HG02610 (cell line): ENCODE results near the gene MCCD1.
"Not testable (repeated sequence)": the region's sequence is repeated elsewhere in the genome, so short reads cannot be mapped to it uniquely, and the experiment has no call there.

Source experiments
- ATAC-seq: cut with Tn5 transposase; IDR thresholded peaks from one replicate; pipeline ENCODE4 v1.9.1; 2021; ENCODE audit warnings: mild to moderate bottlenecking, moderate library complexity; ENCODE audit not compliant: unreplicated experiment

Gene MCCD1, protein sequence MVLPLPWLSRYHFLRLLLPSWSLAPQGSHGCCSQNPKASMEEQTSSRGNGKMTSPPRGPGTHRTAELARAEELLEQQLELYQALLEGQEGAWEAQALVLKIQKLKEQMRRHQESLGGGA

DNA sequence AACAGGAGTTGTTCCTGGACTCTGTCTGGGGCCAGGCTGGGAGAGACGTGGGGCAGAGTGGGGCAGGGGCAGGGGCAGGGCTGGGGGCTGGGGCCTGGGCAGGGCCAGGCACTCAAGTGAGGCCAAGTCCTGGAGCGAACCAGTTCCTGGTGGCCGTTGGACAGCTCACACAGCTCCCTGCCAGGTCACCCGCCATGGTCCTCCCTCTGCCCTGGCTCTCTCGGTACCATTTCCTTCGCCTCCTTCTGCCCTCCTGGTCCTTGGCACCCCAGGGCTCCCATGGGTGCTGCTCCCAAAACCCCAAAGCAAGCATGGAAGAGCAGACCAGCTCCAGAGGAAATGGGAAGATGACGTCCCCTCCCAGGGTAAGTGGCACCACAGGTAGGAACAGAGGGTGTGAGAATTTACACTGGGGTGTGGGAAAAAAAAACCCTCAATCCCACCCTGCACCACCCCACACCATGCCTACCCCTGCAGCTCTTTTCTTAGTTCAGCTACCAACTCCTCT is at the start of gene MCCD1:
Gene MCCD1 (plus strand): TSS at position 142 of the 508 bp plus-strand sequence. CDS start 53 bp downstream, at position 195.
- ATAC-seq, result no peak

DNA sequence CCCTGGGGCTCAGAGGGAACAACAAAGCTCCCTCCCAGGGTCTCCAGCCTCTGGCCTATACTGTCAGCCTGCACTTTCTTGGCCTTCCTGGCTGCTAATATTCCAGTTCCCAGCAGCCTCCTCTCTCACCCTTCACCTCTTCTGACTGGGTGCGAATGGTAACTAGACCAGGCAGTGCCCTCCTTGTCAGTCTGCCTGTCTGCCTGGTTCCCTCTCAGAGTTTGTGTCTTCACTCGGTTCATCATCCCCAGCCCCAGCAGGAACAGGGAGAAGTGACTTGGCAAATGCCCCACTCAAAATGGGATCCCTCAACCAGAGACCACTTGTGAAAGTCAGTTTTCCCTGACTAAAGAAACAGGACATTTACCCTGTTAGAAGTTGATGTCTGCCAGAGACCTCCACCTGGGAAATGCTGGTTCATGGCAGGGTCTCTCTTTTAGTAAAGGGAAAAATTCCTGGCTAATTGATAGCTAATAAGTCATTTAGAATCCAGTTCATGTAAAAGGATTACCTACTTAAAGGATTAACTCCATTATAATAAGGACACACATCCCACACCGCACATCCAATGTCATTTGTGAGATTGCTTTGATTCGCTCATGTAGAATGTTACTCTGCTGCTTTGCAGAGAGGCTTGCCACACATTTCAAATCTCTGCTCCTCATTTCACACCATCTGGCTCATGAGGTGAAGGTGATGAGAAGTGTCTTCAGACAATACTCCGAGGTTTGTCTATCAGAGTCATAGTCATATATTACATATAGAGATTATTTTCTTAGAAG is 49.4 kb upstream of the MCCD1 start:
- no peak for ATAC-seq

DNA sequence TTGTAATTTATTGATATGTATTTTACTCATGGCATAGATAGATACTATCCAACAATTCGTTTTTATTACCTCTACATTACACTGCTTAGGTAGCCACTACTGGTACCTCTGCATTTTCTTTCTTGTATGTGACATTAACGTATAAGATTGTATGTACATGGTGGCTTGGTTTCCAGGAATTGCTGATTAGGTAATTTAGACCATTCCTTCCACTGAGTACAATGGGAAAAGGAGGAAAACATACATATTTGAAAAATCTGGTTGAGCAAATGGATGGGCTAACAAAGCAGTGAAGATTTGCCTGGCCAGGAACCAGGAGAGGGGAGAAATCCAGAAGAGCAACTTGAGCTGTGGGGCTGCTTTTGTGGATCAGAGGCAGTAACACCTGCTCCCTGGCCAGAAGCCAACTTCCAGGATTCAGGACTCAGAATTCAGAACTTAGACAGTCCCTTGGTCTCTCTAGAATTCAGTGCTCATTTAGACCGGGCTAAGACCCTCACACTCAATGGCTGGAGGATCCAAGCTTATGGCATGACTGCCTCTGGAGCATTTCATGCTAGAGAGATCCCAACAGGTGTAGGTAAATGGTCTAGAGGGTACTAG is 48.7 kb upstream of the MCCD1 start:
- ATAC-seq, result no peak

DNA sequence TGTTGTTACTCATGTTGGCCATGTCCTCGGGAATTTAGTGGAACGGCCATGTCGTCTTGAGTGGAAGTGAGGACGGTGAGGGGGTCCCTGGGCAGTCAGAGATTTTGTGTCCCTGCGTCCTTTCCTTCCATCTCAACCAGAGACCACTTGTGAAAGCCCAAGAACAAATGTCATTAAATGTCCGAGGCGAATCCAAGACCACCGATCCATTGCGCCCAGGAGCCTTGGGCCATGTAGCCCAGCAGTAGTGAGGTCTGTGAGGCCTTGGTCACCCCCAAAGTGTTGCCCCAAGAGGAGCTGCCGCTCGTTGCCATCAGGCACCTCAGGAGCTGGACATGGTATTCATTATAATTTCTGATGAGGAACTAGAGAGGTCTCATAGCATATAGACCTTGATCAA is 48.2 kb upstream of the MCCD1 start:
- no peak for ATAC-seq

DNA sequence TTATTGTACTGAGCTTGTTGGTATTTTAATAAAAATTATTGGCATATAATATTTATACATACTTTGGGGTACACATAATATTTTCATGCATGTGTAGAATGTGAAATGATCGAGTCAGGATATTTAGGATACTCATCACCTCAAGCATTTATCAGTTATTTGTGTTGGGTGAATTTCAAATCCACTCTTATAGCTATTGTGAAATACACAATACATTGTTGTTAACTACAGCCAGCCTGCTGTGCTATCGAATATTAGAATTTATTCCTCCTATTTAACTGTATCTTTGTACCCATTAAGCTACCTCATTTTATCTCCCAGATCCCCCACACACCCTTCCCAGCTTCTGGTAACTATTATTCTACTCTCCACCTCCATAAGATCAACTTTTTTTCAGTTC is 45.4 kb upstream of the MCCD1 start:
- ATAC-seq, result no peak

DNA sequence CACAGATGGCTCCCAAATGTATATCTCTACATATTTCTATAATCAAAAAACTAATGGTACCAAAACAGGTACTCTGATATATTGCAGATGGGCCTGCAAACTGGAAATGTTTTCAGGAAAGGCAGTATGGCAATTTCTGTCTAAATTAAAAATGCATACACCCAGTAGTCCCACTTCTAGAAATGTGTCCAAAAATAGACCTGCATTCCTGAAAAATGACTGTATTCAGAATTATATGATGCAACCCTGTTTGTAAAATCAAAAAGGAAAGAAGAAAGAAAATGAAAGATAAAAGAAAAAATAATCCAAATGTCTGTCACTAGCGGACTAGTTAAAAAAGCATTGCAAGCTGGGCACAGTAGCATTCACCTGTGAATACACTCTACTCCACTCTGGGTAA is 43.7 kb upstream of the MCCD1 start:
- ATAC-seq, result no peak

DNA sequence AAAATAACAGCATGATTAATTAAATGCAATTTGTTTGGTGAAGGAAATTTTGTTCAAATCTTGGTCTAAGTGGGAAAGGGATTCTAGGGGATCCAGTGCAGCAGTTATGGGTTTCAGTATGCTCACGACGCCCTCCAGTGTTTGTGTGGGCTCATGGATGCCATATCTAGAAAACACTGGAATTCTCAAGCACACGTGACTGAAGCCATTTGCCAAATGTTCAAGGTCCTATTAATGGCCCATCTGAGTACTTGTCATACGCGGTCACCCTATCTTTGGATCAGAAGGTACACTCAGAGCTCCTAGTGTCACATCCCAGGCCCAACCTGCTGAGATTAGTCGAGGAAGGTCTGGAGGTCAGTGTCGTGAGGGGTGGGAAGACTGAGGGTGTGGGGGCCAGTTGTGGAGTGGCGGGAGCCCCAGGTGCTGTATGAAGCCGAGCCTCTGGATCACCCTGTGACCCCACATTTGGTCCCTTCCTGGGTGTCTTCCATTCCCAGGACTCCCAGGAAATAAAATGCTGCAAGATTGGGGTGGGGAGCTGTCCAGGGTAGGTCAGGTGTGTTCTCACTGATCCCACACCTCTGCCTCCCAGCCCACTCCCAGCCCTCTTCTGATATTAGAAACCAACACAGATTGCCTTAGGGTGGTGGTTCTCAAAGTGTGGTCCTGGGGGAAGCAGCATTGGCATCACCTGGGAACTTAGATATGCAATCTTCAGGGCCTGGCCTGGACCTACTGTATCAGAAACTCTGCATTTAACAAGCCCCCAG is 42.5 kb upstream of the MCCD1 start:
- not testable (repeated sequence) for ATAC-seq

DNA sequence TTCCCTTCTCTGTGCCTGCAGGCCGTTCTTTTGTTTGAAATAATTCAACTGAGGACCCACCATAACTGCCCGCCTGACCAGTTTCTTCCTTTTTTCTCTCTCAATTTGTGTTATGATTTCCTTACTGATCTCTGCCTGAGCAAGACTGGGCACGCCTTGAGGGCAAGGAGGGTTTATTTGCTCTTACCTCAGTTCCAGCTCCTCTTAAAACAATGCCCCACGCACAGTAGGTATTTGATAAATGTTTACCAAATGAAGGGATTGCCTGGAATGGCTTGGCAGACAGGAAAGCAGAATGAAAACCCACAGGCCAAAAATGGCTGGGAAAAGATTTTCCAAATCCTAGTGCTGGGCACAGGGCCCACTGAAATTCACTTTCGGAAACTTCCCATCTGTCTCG is 41.1 kb upstream of the MCCD1 start:
- not testable (repeated sequence) for ATAC-seq

DNA sequence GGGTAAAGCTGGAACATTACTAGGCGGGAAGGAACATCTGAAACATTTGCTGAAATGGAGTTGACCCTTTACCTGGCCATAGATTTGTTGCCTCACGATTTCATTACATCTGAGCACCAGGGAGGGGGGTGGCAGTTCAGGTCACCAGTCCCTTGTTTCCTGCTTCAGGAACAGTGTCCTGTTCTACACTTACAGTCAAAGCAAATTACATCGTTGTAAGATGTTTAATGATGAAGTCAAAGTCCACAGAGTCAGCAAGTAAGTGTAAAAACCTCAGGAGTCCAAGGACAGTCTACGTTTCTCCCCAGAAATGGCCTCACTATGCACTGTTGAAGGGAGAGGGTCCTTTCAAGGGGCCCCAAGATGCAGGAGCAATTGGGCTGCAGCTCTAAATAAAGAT is 39.7 kb upstream of the MCCD1 start:
- ATAC-seq, result no peak

DNA sequence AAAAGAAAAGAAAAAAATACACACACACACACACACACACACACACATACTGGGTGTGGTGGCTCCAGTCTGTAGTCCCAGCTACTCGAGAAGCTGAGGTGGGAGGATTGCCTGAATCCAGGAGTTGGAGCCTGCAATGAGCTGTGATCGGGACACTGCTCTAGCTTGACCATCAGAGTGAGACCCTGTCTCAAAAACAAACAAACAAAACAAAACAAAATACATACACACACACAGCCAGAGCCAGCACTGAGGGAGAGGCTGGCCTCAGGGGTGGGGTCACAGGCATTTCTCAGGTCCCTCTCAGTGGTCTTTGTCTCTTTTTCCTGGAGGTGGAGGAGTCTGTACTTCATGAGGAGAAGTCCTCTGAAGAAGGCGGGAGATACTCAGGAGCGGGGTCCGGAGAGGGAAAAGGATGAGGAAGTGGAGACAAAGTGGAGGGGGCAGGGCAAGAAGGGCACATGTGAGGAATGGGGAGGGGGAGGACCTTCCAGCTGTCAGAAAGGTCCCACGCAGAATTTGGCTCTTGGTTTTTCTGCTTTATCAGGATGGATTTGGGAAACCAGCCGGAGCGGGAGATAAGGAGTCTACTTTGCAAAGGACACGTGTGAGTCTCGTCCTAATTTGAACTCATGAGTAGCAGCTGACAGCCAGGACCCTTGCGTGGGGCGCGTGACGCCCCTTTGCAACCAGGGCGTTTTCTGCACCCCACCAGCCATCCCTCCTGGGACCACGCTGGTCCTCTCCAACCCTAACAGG is 38.5 kb upstream of the MCCD1 start:
- no peak for ATAC-seq

DNA sequence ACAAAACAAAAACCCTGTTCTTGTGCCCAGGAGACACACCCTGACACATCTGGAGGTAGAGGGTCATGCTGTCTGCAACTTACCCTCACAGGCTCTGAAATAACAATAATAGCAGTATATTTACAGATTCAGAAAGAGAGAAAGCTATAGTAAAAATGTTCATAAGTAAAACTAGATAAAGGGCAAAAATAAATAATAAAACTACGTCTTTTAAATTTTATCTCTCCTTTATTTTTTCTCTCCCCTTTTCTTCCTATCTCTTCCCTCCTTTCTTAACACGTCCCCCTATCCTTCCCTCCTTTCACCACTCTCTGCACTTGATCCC is 35.2 kb upstream of the MCCD1 start:
- not testable (repeated sequence) for ATAC-seq

DNA sequence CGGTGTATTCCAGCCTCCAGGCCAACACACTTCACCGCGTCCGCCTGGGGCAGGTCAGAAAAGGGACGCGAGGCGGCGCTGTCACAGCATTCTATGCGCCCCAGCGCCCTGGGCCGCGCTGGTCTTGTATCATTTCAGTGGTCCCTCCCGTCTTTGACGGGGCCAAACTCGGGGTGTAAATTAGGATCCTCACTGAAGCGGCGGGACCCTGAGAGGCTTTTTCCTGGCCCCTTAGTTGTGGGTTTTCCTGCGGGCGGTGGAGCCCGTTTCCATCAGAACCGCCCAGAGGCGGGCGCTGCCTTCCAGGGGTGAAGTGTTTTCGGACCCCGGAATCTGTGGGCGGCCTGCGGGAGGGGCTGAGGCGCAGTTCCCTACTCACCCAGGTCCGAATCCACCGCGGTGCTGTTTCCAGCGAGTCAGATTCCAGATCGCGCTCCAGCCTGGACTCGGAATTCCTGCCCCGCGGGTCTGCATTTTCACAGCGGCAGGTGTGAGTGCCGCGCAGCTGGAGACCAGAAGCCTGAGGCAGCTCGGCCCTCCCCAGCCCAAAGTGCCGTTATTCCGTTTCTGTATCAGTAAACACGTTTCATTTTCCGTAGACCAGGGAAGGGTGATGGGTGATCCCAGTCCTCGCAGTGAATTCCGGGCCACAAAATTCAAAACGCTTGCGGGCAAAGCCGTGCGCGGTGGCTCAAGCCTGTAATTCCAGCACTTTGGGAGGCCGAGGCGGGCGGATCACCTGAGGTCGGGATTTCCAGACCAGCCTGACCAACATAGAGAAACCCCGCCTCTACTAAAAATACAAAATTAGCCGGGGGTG is 34.7 kb upstream of the MCCD1 start:
- peak; percentile 44 for ATAC-seq

DNA sequence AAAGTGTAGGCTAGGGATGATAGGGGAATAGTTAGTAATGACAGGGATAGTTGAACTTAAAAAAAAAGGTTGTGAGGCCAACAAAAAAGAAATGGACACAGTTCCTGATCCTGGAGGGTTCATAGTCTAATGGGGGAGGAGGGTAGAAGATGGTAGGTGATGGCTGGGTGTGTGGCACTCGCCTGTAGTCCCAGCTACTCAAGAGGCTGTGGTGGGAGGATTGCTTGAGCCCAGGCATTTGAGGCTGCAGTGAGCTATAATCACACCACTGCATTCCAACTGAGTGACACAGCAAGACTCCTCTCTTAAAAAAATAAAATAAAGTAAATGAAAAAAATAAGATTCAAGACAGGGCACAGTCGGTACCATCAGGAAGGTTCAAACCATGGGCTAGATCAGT is 33.2 kb upstream of the MCCD1 start:
- no peak for ATAC-seq

DNA sequence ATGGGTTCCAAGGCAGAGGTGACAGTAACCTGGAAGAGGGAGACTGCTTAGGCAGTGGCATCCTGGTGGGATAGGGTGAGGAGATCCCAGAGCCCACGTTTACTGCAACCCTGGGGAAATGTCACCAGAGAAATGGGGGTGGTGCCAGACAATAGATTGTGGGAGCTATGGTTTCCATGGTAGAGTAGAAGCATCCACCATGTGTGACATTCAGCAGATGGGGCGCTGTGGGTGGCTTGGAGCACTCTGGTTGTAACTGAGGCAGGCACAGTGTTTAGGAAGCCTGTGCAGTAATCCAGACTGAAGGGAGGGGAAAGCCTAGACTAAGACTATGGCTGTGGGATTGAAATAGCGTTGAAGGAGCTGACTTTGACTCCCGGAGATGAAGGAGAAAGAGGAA is 31.9 kb upstream of the MCCD1 start:
- ATAC-seq, result not testable (repeated sequence)

DNA sequence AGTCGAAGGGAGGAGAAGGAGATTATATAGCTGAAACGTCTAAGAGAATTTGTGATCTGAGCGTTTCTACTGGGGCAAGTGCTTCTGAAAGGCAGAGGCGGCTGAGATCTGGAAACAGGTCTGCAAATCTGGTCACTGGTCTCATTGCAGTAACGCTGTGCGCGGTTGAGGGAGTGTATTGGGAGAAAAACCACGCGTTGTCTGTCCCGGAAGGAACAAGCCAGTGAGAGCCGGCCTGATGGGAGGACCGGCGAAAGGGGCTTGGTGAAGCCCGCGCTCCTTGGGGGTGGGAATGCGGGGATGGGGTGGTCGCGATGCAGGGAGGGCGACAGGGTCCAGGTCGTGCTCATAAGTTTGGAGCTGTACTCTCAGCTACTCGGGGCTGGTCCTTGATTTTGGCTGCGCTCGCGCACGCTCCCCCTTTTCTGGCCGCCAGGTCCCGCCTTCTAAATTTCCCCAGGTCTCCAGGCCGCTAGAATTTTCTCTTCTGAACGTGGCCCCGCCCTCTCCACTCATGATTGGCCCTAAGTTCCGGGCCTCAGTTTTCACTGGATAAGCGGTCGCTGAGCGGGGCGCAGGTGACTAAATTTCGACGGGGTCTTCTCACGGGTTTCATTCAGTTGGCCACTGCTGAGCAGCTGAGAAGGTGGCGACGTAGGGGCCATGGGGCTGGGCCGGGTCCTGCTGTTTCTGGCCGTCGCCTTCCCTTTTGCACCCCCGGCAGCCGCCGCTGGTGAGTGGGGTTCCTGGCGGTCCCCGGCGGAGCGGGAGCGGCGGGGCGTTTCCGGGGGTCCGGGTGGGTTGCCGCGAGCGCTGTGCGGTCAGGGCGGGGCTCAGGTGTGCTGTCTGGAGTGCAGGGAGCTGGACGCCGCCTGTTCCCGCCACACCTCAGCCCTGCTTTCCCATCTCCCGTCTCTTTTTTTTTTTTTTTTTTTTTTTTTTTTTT is 31.0 kb upstream of the MCCD1 start, which contains the start of gene MICB:
Gene MICB (plus strand): TSS at position 615 of the 946 bp plus-strand sequence. CDS start 49 bp downstream, at position 664.
- ATAC-seq, result peak; percentile 55

DNA sequence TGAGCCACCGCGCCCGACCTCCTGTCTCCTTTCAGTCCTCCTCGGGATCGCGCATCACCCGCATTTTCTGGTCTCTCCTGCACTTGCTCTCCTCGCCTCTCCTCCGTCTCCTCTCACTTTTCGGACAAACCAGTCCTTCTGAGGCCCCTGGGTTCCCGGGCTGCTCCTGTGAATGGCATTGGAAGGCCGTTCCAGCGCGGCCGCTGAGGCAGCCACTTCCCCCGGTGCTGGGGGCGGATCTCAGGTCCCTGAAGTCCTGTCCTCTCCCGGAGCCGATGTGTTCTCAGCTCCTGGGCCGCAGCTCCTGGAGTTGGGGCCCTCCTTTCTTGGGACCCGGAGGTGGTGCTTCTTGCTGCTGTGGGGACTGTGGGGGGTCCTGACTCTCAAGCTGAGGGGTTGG is 30.0 kb upstream of the MCCD1 start:
- no peak for ATAC-seq

DNA sequence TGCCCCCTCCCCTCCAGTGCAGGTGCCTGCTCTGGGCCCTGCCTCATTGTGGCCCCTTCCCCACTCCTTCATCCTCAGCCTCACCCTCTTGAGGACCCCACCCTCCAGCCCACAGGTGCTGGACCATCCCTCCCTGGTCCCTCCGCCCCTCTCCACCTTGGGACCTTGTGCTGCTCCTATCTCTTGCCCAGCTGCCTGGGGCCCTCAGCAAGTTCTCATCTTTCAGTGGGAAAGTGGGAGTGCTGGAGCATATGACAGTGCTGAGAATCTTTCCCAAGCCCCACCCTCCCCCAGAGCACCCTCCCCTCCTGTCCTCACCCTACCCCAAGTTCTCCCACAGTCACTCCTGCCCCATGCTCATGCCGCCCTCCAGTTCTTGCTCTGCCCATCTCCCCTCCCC is 29.1 kb upstream of the MCCD1 start:
- ATAC-seq, result not testable (repeated sequence)

DNA sequence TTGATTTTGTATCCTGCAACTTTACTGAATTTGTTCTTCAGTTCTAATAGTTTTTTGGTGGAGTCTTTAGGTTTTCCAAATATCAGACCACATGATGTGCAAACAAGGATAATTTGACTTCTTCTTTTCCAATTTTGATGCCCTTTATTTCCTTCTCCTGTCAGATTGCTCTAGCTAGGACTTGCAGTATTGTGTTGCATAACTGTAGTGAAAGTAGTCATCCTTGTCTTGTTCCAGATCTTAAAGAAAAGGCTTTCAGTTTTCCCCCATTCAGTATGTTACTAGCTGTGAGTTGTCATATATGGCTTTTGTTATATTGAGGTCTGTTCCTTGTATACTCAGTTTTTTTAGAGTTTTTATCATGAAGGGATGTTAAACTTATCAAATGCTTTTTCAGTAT is 26.2 kb upstream of the MCCD1 start:
- ATAC-seq, result no peak

DNA sequence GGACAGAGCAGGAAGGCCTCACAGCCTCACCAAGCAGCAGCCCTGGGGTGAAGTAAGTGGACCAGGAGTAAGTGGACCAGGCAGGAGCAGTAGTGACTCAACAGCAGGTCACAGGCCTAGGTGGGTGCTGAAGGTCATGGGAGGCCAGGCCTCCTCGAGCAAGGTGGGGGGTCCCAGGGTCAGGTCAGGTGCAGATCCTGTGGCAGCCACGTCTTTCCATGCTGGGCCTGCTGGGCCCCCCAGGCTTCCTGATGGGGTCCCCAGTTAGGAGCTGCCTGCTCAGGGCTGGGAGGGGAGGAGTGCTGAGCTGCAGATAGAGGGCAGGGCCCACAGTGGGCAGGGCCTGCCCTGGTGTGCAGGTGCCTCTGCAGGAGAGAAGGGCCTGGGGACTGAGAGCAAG is 19.7 kb upstream of the MCCD1 start:
- ATAC-seq, result not testable (repeated sequence)
